ENCODE data around the gene RNF224.
A peak's percentile ranks its signal among the peaks of the same experiment; 100 is the strongest.

Gene RNF224

DNA sequence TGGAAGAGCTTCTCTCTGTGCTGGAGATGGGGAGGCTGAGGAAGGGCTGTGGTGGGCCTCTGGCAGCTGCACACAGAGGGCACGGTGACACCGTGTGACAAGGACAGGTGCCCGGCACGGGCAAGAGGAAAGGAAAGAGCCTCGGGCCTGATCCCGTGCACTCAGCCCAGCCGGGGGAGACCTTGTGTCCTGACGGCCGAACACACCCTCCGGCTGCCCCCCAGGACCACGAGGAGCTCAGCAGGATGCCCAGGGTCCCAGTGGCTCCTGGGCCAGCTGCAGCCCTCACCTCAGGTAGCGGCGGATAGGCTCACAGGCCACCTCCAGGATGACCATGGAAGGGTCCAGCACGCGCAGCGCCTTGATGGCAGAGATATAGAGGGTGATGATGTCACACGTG lies 44.5 kb upstream of the RNF224 start:
- TF ChIP-seq, protein P1, sequence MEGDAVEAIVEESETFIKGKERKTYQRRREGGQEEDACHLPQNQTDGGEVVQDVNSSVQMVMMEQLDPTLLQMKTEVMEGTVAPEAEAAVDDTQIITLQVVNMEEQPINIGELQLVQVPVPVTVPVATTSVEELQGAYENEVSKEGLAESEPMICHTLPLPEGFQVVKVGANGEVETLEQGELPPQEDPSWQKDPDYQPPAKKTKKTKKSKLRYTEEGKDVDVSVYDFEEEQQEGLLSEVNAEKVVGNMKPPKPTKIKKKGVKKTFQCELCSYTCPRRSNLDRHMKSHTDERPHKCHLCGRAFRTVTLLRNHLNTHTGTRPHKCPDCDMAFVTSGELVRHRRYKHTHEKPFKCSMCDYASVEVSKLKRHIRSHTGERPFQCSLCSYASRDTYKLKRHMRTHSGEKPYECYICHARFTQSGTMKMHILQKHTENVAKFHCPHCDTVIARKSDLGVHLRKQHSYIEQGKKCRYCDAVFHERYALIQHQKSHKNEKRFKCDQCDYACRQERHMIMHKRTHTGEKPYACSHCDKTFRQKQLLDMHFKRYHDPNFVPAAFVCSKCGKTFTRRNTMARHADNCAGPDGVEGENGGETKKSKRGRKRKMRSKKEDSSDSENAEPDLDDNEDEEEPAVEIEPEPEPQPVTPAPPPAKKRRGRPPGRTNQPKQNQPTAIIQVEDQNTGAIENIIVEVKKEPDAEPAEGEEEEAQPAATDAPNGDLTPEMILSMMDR (IDR thresholded peaks at IDR 0.05; ENCODE audit: low read depth, low read length): no peak
- H3K4me3 ChIP-seq (replicated peaks in 1 of 2; ENCODE audit: low read depth in 2 of 2, low read length in 2 of 2): no peak overlapping the region

DNA sequence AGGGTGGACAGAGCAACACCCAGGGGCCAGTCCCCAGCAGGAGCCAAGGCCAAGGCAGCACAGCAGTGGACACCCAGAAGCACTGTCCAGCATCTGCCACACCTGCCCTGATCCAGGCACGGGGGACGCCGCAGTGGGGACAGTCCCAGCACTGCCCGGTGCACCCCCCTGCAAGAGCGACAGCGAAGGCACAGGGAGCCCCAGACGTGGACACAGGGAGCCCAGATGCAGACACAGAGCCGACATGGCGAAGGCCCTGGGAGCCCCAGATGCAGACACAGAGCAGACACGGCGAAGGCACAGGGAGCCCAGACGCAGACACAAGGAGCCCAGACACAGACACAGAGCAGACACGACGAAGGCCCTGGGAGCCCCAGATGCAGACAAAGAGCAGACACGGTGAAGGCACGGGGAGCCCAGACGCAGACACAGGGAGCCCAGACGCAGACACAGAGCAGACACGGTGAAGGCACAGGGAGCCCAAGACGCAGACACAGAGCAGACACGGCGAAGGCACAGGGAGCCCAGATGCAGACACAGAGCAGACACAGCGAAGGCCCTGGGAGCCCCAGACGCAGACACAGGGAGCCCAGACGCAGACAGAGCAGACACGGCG lies 43.2 kb upstream of the RNF224 start:
- H3K4me3 ChIP-seq (replicated peaks in 1 of 2; ENCODE audit: low read depth in 2 of 2, low read length in 2 of 2): no peak overlapping the region
- TF ChIP-seq, protein P1 (IDR thresholded peaks at IDR 0.05; ENCODE audit: low read depth, low read length): no peak
- no peak for DNase-seq (ENCODE audit: low read depth in 2 of 2)

More for the DNA sequence above, 44.5 kb upstream of the RNF224 start:
- DNase-seq (ENCODE audit: low read depth in 2 of 2): no peak

DNA sequence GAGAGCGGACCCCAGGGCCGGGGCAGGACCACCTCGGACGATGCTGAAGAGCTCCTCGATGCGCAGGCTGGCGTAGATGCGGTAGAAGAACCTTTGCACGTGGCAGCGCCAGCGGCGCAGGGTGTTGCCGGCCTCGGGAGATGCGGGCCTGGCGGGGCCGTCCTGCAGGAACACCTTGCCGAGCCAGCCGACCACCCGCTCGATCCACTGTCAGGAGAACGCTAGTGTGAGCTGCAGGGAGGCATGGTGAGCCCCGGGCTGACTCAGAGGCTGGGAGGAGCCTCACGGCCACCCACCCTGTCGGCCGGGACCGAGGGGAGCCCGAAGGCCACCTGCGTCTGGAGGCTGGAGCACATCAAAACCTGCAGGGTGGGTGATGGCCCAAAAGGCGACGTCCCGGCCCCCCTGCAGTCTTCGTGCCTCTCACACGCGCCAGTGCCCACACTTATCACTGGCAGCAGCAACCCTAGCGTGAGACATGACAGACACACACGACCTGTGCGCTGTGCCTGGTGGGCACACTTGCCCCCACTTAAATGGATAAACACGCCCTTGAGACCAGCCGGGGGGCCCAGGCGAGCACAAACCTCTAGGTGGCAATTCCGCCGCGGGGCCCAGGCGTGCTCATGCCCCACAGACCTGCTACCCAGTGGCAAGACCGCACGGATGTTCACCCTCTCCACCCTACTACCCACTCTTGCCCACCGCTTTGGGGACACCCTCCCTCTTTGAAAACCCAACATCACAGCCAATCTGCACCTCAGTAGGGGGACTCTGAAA lies 42.2 kb upstream of the RNF224 start:
- no peak overlapping the region for H3K4me3 ChIP-seq (replicated peaks in 1 of 2; ENCODE audit: low read depth in 2 of 2, low read length in 2 of 2)
- DNase-seq (ENCODE audit: low read depth in 2 of 2): no peak
- TF ChIP-seq, protein P1 (IDR thresholded peaks at IDR 0.05; ENCODE audit: low read depth, low read length): no peak

DNA sequence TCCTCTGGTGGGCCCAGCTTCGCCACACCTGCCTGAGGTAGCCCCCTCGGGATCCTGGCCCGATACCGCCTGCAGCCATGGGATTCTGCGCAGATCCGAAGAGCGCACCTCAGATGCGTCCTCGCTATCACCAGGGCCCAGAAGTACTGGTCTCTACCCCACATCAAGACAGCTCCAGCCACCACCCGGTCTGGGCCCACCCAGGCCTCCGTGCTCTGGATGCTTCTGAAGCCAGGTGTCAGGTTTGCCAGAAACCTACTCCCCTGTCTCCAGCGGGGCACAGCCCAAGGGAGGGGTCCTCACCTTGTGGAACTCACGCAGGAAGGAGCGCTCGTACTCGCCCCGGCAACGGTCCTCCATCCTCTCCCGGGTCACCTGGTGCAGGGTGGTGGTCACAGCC lies 41.4 kb upstream of the RNF224 start:
- no peak overlapping the region for H3K4me3 ChIP-seq (replicated peaks in 1 of 2; ENCODE audit: low read depth in 2 of 2, low read length in 2 of 2)
- TF ChIP-seq, protein P1 (IDR thresholded peaks at IDR 0.05; ENCODE audit: low read depth, low read length): no peak
- no peak for DNase-seq (ENCODE audit: low read depth in 2 of 2)

- no peak overlapping the region for H3K4me3 ChIP-seq (replicated peaks in 1 of 2; ENCODE audit: low read depth in 2 of 2, low read length in 2 of 2)
- DNase-seq (ENCODE audit: low read depth in 2 of 2): no peak
- TF ChIP-seq, protein P1 (IDR thresholded peaks at IDR 0.05; ENCODE audit: low read depth, low read length): no peak
These were observed 40.9 kb upstream of the RNF224 start for GRCh38 chr9:137186385-137186784.

- H3K4me3 ChIP-seq (replicated peaks in 1 of 2; ENCODE audit: low read depth in 2 of 2, low read length in 2 of 2): peak overlapping the region; percentile 95 to 99
- no peak for DNase-seq (ENCODE audit: low read depth in 2 of 2)
- TF ChIP-seq, protein P1 (IDR thresholded peaks at IDR 0.05; ENCODE audit: low read depth, low read length): no peak
These were observed 39.9 kb upstream of the RNF224 start for GRCh38 chr9:137187386-137187785.

Measured in cardiac fibroblast (primary cell).